Measurements from ENCODE around the gene BTG3. TPM values are rescaled to one million over a fixed set of nuclear protein-coding genes. Genes with fewer than 3 reads are reported as not detected.

BTG3 gene
- total and polyA plus RNA-seq, 2 donors (not counting 3 experiments of a cell fraction or from before 2014, with no cell fraction given): 18.1 to 37.2 TPM

GRCh38 chr21:17650292-17650691 lies 37.6 kb upstream of the BTG3 start:
- BruUV-seq (replicated peaks): no TSS peak
- dilution Hi-C loops (cut with MboI; ENCODE audit: extremely low pct_ligation_motif_present, low sequenced_read_pairs): no loop called here
- no peaks in the 10 kb centered on the region for H3K9me3 ChIP-seq (replicated peaks; ENCODE audit: control insufficient read depth, insufficient read depth, low read length)
- H3K27me3 ChIP-seq (ENCODE audit: control insufficient read depth in 2 of 2, insufficient read depth in 2 of 2, low read length in 2 of 2): no peaks in the 10 kb centered on the region
- DNase-seq (ENCODE audit: low read depth, low spot score): no peak
- H3K9ac ChIP-seq (replicated peaks; ENCODE audit: extremely low read depth, insufficient read depth, low read length): no peak overlapping the region
- no peaks in the 10 kb centered on the region for H4K20me1 ChIP-seq (replicated peaks; ENCODE audit: control insufficient read depth, extremely low read depth, insufficient read depth, low read length)
- no peaks in the 10 kb centered on the region for H3K9me1 ChIP-seq (replicated peaks; ENCODE audit: control insufficient read depth, extremely low read depth, insufficient read depth, low read length)
- H3K4me2 ChIP-seq (ENCODE audit: insufficient read depth, low read length): no peak overlapping the region
- H3K4me3 ChIP-seq (replicated peaks in 1 of 3; ENCODE audit: insufficient read depth in 1 of 3, low read depth in 1 of 3, low read length in 3 of 3): no peak overlapping the region
- CTCF ChIA-PET: no interaction called here
- intact Hi-C loops (cut with micrococcal nuclease): no loop called here
- no peaks in the 10 kb centered on the region for H3K79me2 ChIP-seq (ENCODE audit: control insufficient read depth, insufficient read depth, low read length)
- no peak overlapping the region for H2AFZ ChIP-seq (ENCODE audit: low read depth, low read length)
- no peak for TF ChIP-seq CTCF (IDR thresholded peaks at IDR 0.05; ENCODE audit: extremely low read depth in 1 of 2, insufficient read depth in 1 of 2, low read depth in 1 of 2, low read length in 2 of 2)
- no peak for TF ChIP-seq MYC (IDR thresholded peaks at IDR 0.05; ENCODE audit: low read depth, low read length)
- TF ChIP-seq POLR2A (IDR thresholded peaks at IDR 0.05; ENCODE audit: low read depth, low read length): no peak
- TF ChIP-seq FOS (IDR thresholded peaks at IDR 0.05; ENCODE audit: borderline replicate concordance, insufficient read depth, low read length): no peak
- TF ChIP-seq MAX (IDR thresholded peaks at IDR 0.05; ENCODE audit: insufficient read depth, insufficient read length): no peak
- no peak for TF ChIP-seq POLR2AphosphoS5 (IDR thresholded peaks at IDR 0.05; ENCODE audit: insufficient read depth, low read depth, low read length)
- no peaks in the 10 kb centered on the region for H3K4me1 ChIP-seq (ENCODE audit: control insufficient read depth, extremely low read depth, insufficient read depth, low read length)
- POLR2A ChIA-PET: no interaction called here
- no peaks in the 10 kb centered on the region for H3K36me3 ChIP-seq (ENCODE audit: control insufficient read depth in 2 of 2, extremely low read depth in 1 of 2, insufficient read depth in 2 of 2, low read length in 2 of 2)
- H3K27ac ChIP-seq (ENCODE audit: insufficient read depth, low read depth, low read length): no peak overlapping the region
- FAIRE-seq: no peak

- no peak for FAIRE-seq
- CTCF ChIA-PET: no interaction called here
- H3K9me3 ChIP-seq (replicated peaks; ENCODE audit: control insufficient read depth, insufficient read depth, low read length): no peaks in the 10 kb centered on the region
These were observed 34.1 kb upstream of the BTG3 start for GRCh38 chr21:17646790-17647189.

More at GRCh38 chr21:17646790-17647189, 34.1 kb upstream of the BTG3 start:
- intact Hi-C loops (cut with micrococcal nuclease) (no loop called here), dilution Hi-C loops (cut with MboI; ENCODE audit: extremely low pct_ligation_motif_present, low sequenced_read_pairs) (no loop called here)
- TF ChIP-seq GATA2 (IDR thresholded peaks at IDR 0.05; ENCODE audit: insufficient read depth, insufficient read length, low read depth, low read length) (no peak), CTCF (IDR thresholded peaks at IDR 0.05; ENCODE audit: extremely low read depth in 1 of 2, insufficient read depth in 1 of 2, low read depth in 1 of 2, low read length in 2 of 2) (no peak), POLR2AphosphoS5 (IDR thresholded peaks at IDR 0.05; ENCODE audit: insufficient read depth, low read depth, low read length) (no peak), MAX (IDR thresholded peaks at IDR 0.05; ENCODE audit: insufficient read depth, insufficient read length) (no peak), MYC (IDR thresholded peaks at IDR 0.05; ENCODE audit: low read depth, low read length) (no peak), POLR2A (IDR thresholded peaks at IDR 0.05; ENCODE audit: low read depth, low read length) (no peak), FOS (IDR thresholded peaks at IDR 0.05; ENCODE audit: borderline replicate concordance, insufficient read depth, low read length) (no peak), EZH2 (IDR thresholded peaks at IDR 0.05; ENCODE audit: borderline replicate concordance, low read depth, low read length, severe bottlenecking) (no peak), JUN (IDR thresholded peaks at IDR 0.05; ENCODE audit: borderline replicate concordance, insufficient read depth, insufficient read length, low read depth) (no peak)
- Histone ChIP-seq H3K36me3 (ENCODE audit: control insufficient read depth in 2 of 2, extremely low read depth in 1 of 2, insufficient read depth in 2 of 2, low read length in 2 of 2) (no peaks in the 10 kb centered on the region), H3K27me3 (ENCODE audit: control insufficient read depth in 2 of 2, insufficient read depth in 2 of 2, low read length in 2 of 2) (no peaks in the 10 kb centered on the region), H3K4me2 (ENCODE audit: insufficient read depth, low read length) (no peak overlapping the region), H3K4me1 (ENCODE audit: control insufficient read depth, extremely low read depth, insufficient read depth, low read length) (no peaks in the 10 kb centered on the region), H2AFZ (ENCODE audit: low read depth, low read length) (no peak overlapping the region), H4K20me1 (replicated peaks; ENCODE audit: control insufficient read depth, extremely low read depth, insufficient read depth, low read length) (no peaks in the 10 kb centered on the region), H3K9me1 (replicated peaks; ENCODE audit: control insufficient read depth, extremely low read depth, insufficient read depth, low read length) (no peaks in the 10 kb centered on the region), H3K9ac (replicated peaks; ENCODE audit: extremely low read depth, insufficient read depth, low read length) (no peak overlapping the region), H3K79me2 (ENCODE audit: control insufficient read depth, insufficient read depth, low read length) (no peaks in the 10 kb centered on the region), H3K4me3 (replicated peaks in 1 of 3; ENCODE audit: insufficient read depth in 1 of 3, low read depth in 1 of 3, low read length in 3 of 3) (no peak overlapping the region), H3K27ac (ENCODE audit: insufficient read depth, low read depth, low read length) (no peak overlapping the region)
- no TSS peak for BruUV-seq (replicated peaks)
- no peak for DNase-seq (ENCODE audit: low read depth, low spot score)
- POLR2A ChIA-PET: no interaction called here

All from endothelial cell of umbilical vein (primary cell).